Chondrocyte (in vitro differentiated cells): ENCODE results near the gene GOLGA6L10. TPM values are rescaled to one million over a fixed set of nuclear protein-coding genes. Genes with fewer than 3 reads are reported as not detected.
A peak's percentile ranks its signal among the peaks of the same experiment; 100 is the strongest.
"Not testable (repeated sequence)": the region's sequence is repeated elsewhere in the genome, so short reads cannot be mapped to it uniquely, and the experiment has no call there.

Experiments used
- DNase-seq: peaks from one replicate; pipeline ENCODE4 v3.0.0; 2021; ENCODE audit warnings: mixed read lengths, low spot score
- H3K27ac Mint-ChIP-seq: one replicate; pipeline ENCODE4 v1.8.0; 2021; ENCODE audit warnings: mild to moderate bottlenecking, moderate library complexity, mixed read lengths; ENCODE audit not compliant: unreplicated experiment
- H3K27me3 Mint-ChIP-seq: 2 replicates; pipeline ENCODE4 v1.8.0; 2021; ENCODE audit warnings: low read depth, mixed read lengths
- H3K36me3 Mint-ChIP-seq: 2 replicates; pipeline ENCODE4 v1.8.0; 2021; ENCODE audit warnings: low read depth, mixed read lengths
- H3K4me1 Mint-ChIP-seq: 2 replicates; pipeline ENCODE4 v1.8.0; 2021; ENCODE audit warnings: low read depth, mild to moderate bottlenecking, mixed read lengths
- H3K4me3 Mint-ChIP-seq: one replicate; pipeline ENCODE4 v1.8.0; 2021; ENCODE audit warnings: mild to moderate bottlenecking, moderate library complexity, mixed read lengths; ENCODE audit not compliant: unreplicated experiment
- H3K9me3 Mint-ChIP-seq: 2 replicates; pipeline ENCODE4 v1.8.0; 2021; ENCODE audit warnings: low read depth, mixed read lengths
- total RNA-seq: library from RNA; stranded (reverse); gene quantifications from 3 replicates; pipeline ENCODE4 v1.2.1, GENCODE V29; 2021
- TF ChIP-seq, protein P1 (sequence below): fragments of 200-600 bp; sonication (generic); IDR thresholded peaks from 2 replicates; pipeline ENCODE4 v1.5.0; 2021; ENCODE audit warnings: antibody characterized with exemption, mild to moderate bottlenecking, moderate library complexity

The GOLGA6L10 gene
- total RNA-seq, 1 donor from 2014 or later: 2.0 TPM

- not testable (repeated sequence) for H3K4me1 Mint-ChIP-seq, H3K27ac Mint-ChIP-seq
- TF ChIP-seq, protein P1, sequence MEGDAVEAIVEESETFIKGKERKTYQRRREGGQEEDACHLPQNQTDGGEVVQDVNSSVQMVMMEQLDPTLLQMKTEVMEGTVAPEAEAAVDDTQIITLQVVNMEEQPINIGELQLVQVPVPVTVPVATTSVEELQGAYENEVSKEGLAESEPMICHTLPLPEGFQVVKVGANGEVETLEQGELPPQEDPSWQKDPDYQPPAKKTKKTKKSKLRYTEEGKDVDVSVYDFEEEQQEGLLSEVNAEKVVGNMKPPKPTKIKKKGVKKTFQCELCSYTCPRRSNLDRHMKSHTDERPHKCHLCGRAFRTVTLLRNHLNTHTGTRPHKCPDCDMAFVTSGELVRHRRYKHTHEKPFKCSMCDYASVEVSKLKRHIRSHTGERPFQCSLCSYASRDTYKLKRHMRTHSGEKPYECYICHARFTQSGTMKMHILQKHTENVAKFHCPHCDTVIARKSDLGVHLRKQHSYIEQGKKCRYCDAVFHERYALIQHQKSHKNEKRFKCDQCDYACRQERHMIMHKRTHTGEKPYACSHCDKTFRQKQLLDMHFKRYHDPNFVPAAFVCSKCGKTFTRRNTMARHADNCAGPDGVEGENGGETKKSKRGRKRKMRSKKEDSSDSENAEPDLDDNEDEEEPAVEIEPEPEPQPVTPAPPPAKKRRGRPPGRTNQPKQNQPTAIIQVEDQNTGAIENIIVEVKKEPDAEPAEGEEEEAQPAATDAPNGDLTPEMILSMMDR: peak; percentile 54
These were observed 30.3 kb upstream of the GOLGA6L10 start for GRCh38 chr15:82379552-82379951.

GRCh38 chr15:82373661-82374060 lies 24.4 kb upstream of the GOLGA6L10 start:
- peaks cover 10% of the 10 kb centered on the region for H3K4me1 Mint-ChIP-seq
- H3K27me3 Mint-ChIP-seq, DNase-seq, H3K27ac Mint-ChIP-seq, H3K36me3 Mint-ChIP-seq, H3K4me3 Mint-ChIP-seq, H3K9me3 Mint-ChIP-seq: not testable (repeated sequence)

More at GRCh38 chr15:82379552-82379951, 30.3 kb upstream of the GOLGA6L10 start:
- not testable (repeated sequence) for H3K36me3 Mint-ChIP-seq, H3K4me3 Mint-ChIP-seq, DNase-seq, H3K27me3 Mint-ChIP-seq, H3K9me3 Mint-ChIP-seq

DNA sequence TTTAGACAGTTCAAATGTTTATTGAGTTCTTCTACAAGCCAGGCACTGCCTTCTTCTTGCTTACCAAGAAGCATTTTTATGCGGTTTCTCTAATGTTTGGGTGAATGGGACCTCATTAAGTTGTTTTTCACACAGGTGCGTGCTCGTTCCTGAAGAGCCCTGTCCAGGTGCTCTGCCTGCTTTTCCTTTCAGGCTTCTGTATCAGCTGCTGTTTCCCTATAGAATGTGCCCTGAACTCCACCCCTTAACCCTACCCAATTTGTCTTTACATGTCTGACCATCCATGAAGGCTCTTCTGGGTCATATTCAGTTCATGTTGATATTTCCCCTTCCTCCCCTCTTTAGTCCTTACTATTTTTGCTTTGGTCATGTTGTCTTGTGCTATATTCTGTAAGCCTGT lies 22.4 kb upstream of the GOLGA6L10 start:
- Mint-ChIP-seq H3K27me3 (no peaks in the 10 kb centered on the region), H3K27ac (no peak overlapping the region), H3K4me3 (no peak overlapping the region), H3K4me1 (peaks cover 10% of the 10 kb centered on the region), H3K9me3 (no peaks in the 10 kb centered on the region), H3K36me3 (no peaks in the 10 kb centered on the region)
- TF ChIP-seq, protein P1: no peak
- no peak for DNase-seq

GRCh38 chr15:82367790-82368189 lies 18.5 kb upstream of the GOLGA6L10 start:
- H3K27ac Mint-ChIP-seq, H3K4me3 Mint-ChIP-seq, H3K9me3 Mint-ChIP-seq, H3K27me3 Mint-ChIP-seq, H3K4me1 Mint-ChIP-seq, H3K36me3 Mint-ChIP-seq, DNase-seq: not testable (repeated sequence)

- H3K27ac Mint-ChIP-seq, H3K4me1 Mint-ChIP-seq: not testable (repeated sequence)
- TF ChIP-seq, protein P1: peak; percentile 67
These were observed 16.5 kb upstream of the GOLGA6L10 start for GRCh38 chr15:82365692-82366323.

GRCh38 chr15:82364548-82364947 lies 15.3 kb upstream of the GOLGA6L10 start:
- H3K4me3 Mint-ChIP-seq, DNase-seq, H3K9me3 Mint-ChIP-seq, H3K4me1 Mint-ChIP-seq, H3K27me3 Mint-ChIP-seq, H3K36me3 Mint-ChIP-seq, H3K27ac Mint-ChIP-seq: not testable (repeated sequence)

More at GRCh38 chr15:82365692-82366323, 16.5 kb upstream of the GOLGA6L10 start:
- H3K27me3 Mint-ChIP-seq, H3K9me3 Mint-ChIP-seq, H3K36me3 Mint-ChIP-seq, DNase-seq, H3K4me3 Mint-ChIP-seq: not testable (repeated sequence)

- H3K27me3 Mint-ChIP-seq, H3K4me1 Mint-ChIP-seq, H3K4me3 Mint-ChIP-seq, H3K9me3 Mint-ChIP-seq, H3K36me3 Mint-ChIP-seq, DNase-seq, H3K27ac Mint-ChIP-seq: not testable (repeated sequence)
These were observed 13.5 kb upstream of the GOLGA6L10 start for GRCh38 chr15:82362790-82363189.

DNA sequence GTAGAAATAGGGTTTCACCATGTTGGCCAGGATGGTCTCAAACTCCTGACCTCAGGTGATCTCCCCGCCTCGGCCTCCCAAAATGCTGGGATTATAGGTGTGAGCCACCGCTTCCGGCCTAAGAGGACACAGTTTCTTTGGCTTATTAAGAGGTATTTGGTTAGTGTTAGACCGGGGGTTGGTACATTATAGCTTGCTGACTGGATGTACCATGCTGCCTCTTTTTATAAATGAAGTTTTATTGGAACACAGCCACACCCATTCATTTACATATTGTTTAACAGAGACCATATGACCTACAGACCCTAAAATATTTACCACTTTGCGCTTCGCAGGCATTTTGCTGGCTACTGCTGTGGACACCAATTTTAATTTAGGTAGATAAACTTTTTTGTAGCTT lies 11.3 kb upstream of the GOLGA6L10 start:
- H3K27ac Mint-ChIP-seq, H3K27me3 Mint-ChIP-seq, DNase-seq, H3K36me3 Mint-ChIP-seq, H3K9me3 Mint-ChIP-seq, H3K4me1 Mint-ChIP-seq, H3K4me3 Mint-ChIP-seq: not testable (repeated sequence)

DNA sequence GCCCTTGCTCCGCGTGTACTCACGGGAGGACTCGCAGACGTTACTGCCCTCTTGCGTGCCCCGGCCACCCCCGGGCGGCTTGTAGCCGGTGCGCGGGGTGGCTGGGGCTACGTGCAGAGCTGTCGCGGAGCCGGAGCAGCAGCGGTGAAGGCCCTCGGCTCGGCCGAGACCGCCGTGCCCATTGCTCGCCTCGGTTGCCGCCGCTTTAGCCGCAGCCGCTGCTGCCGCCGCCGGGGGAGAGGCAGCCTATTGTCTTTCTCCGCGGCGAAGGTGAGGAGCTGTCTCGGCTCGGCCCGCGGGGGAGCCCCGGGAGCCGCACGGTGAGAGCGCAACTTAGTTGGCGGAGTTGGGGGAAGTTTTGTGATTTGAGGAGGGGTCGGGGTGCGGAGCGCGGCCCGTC lies 5.8 kb upstream of the GOLGA6L10 start:
- not testable (repeated sequence) for H3K27ac Mint-ChIP-seq, H3K4me1 Mint-ChIP-seq, H3K4me3 Mint-ChIP-seq

GRCh38 chr15:82354546-82354945 lies 5.3 kb upstream of the GOLGA6L10 start:
- H3K27me3 Mint-ChIP-seq, H3K36me3 Mint-ChIP-seq, H3K4me1 Mint-ChIP-seq, DNase-seq, H3K27ac Mint-ChIP-seq, H3K4me3 Mint-ChIP-seq, H3K9me3 Mint-ChIP-seq: not testable (repeated sequence)

More for the DNA sequence above, 5.8 kb upstream of the GOLGA6L10 start:
- not testable (repeated sequence) for H3K9me3 Mint-ChIP-seq, DNase-seq, H3K27me3 Mint-ChIP-seq, H3K36me3 Mint-ChIP-seq
